Measurements from ENCODE around the gene SIPA1L3. TPM values are rescaled to one million over a fixed set of nuclear protein-coding genes. Genes with fewer than 3 reads are reported as not detected.

SIPA1L3 gene
- polyA plus RNA-seq, 2 of the 4 experiments (the other 2 are of a cell fraction): 28.9 to 50.6 TPM

- FAIRE-seq (peak; percentile 59), ATAC-seq (peak; percentile 47 to 53)
- 87% methylated on average over 8 of the region's 8 CpGs for WGBS (ENCODE audit: missing lambda C conversion rate)
Measured at GRCh38 chr19:37966211-37966661, 59.2 kb downstream of the SIPA1L3 start.

GRCh38 chr19:37966662-37967231 lies 59.7 kb downstream of the SIPA1L3 start:
- ChIA-PET CTCF (interaction anchor here (1.1 to 1.6 kb wide), 4 partner anchors 9 to 64 kb away, joined by 3 to 8 read pairs (median 4); no protein-coding TSS in a partner anchor), POLR2A (interaction anchor here (0.7 kb wide), 1 partner anchor 35 kb away, joined by 3 read pairs; no protein-coding TSS in a partner anchor)
- Histone ChIP-seq H3K4me2 (peak overlapping the region; percentile 6; the same call in 2 of the 3 replicates), H3K4me1 (peaks cover 27% of the 10 kb centered on the region), H3K27ac (peak overlapping the region in 1 of 2 experiments; percentile 51; a peak in 3 of 6 replicates), H3K9me3 (peaks cover 24% of the 10 kb centered on the region), H3K4me3 (no peak overlapping the region)
- FAIRE-seq (no peak), DNase-seq (ENCODE audit: low read depth in 1 of 2, low spot score in 1 of 2) (no peak), ATAC-seq (peak; percentile 15 to 39; a peak in 3 of 6 replicates)
- WGBS (ENCODE audit: missing lambda C conversion rate): 82% methylated on average over 12 of the region's 12 CpGs
- TF ChIP-seq REST (IDR thresholded peaks at IDR 0.05) (no peak), CHD4 (IDR thresholded peaks at IDR 0.05; ENCODE audit: borderline replicate concordance) (no peak), PBX3 (IDR thresholded peaks at IDR 0.05) (no peak), RNF2 (IDR thresholded peaks at IDR 0.05; ENCODE audit: borderline replicate concordance, low read depth) (no peak), HOXB13 (CRISPR knock-in tag; IDR thresholded peaks at IDR 0.05; ENCODE audit: low read depth) (no peak), BCL3 (IDR thresholded peaks at IDR 0.05) (no peak), EHMT2 (IDR thresholded peaks at IDR 0.05; ENCODE audit: low read depth) (no peak), MAX (IDR thresholded peaks at IDR 0.05) (no peak), FOXS1 (CRISPR knock-in tag; IDR thresholded peaks at IDR 0.05) (no peak), ATOH8 (CRISPR knock-in tag; IDR thresholded peaks at IDR 0.05; ENCODE audit: low read depth) (no peak)

More at GRCh38 chr19:37966211-37966661, 59.2 kb downstream of the SIPA1L3 start:
- Histone ChIP-seq H3K4me2 (peak overlapping the region; percentile 6; the same call in 2 of the 3 replicates), H3K27ac (peak overlapping the region in 1 of 2 experiments; percentile 51; a peak in 3 of 6 replicates), H3K4me1 (peaks cover 27% of the 10 kb centered on the region), H3K9me3 (peaks cover 24% of the 10 kb centered on the region), H3K4me3 (no peak overlapping the region)
- ChIA-PET CTCF (interaction anchor here (1.1 to 1.6 kb wide), 4 partner anchors 10 to 64 kb away, joined by 3 to 8 read pairs (median 4); no protein-coding TSS in a partner anchor), POLR2A (no interaction called here)
- no peak for TF ChIP-seq FOXS1 (CRISPR knock-in tag; IDR thresholded peaks at IDR 0.05)
- TF ChIP-seq PHF8 (IDR thresholded peaks at IDR 0.05; ENCODE audit: borderline replicate concordance, low read depth): no peak
- no peak for TF ChIP-seq USF2 (IDR thresholded peaks at IDR 0.05)
- no peak for TF ChIP-seq E2F6 (IDR thresholded peaks at IDR 0.05; ENCODE audit: borderline replicate concordance, low read depth)
- TF ChIP-seq JUNB (IDR thresholded peaks at IDR 0.05): no peak
- TF ChIP-seq REST (IDR thresholded peaks at IDR 0.05): no peak
- no peak for TF ChIP-seq TFCP2L1 (CRISPR knock-in tag; IDR thresholded peaks at IDR 0.05)
- no peak for DNase-seq (ENCODE audit: low read depth in 1 of 2, low spot score in 1 of 2)
